Vagina (tissue), 2 donors: Measurements from ENCODE around the gene PCSK1N. TPM values are rescaled to one million over a fixed set of nuclear protein-coding genes. Genes with fewer than 3 reads are reported as not detected.

Experiments used
- DNase-seq, 2 donors: peaks; one replicate each; pipeline ENCODE4 v3.0.0-alpha.2; 2017; ENCODE audit errors: extremely low spot score in 2 of 2
- H3K27ac ChIP-seq: fragments of 200-600 bp; sonication (generic); one replicate; pipeline ENCODE4 v1.5.1; 2019
- H3K27me3 ChIP-seq: fragments of 200-600 bp; sonication (generic); one replicate; pipeline ENCODE4 v1.5.1; 2019
- H3K36me3 ChIP-seq, 2 donors: fragments of 200-600 bp; sonication (generic); one replicate each; pipeline ENCODE4 v1.5.1; 2017 to 2019
- H3K4me1 ChIP-seq: fragments of 200-600 bp; sonication (generic); one replicate; pipeline ENCODE4 v1.5.1; 2019
- H3K4me3 ChIP-seq, 2 donors: fragments of 200-600 bp; sonication (generic); 1 replicate in 1 of 2; 2 replicates in 1 of 2; pipeline ENCODE4 v1.5.1; 2016 to 2019
- H3K9me3 ChIP-seq: fragments of 200-600 bp; sonication (generic); one replicate; pipeline ENCODE4 v1.5.1; 2019
- POLR2A ChIP-seq, 2 donors: fragments of 450-650 bp; IDR thresholded peaks; one replicate each; pipeline ENCODE4 v1.6.1; 2017; ENCODE audit warnings: antibody characterized with exemption in 2 of 2, mild to moderate bottlenecking in 2 of 2, moderate library complexity in 2 of 2
- POLR2AphosphoS5 ChIP-seq, 2 donors: sonication (generic); formaldehyde crosslinking; IDR thresholded peaks; one replicate each; pipeline ENCODE4 v1.9.0; 2017; ENCODE audit warnings: antibody characterized with exemption in 2 of 2, mild to moderate bottlenecking in 2 of 2, low read depth in 1 of 2; ENCODE audit not compliant: insufficient read depth in 1 of 2
- intact Hi-C: fragments of 100-400 bp; cut with DNase I; formaldehyde crosslinking; loops from one replicate; pipeline ENCODE4 v1.15.1; 2023
- total RNA-seq: library from RNA; depleted of rRNA; stranded (reverse); fragments of >200 nt; gene quantifications from one replicate; pipeline ENCODE4 v1.2.3, GENCODE V29; 2016
- TF ChIP-seq, protein P1 (sequence below), 3 experiments: fragments of 450-650 bp in 2 of 3; fragments of 200-600 bp in 1 of 3; sonication (generic) in 1 of 3; IDR thresholded peaks; one replicate each; pipeline ENCODE4 v1.5.1; 2017 to 2019; ENCODE audit warnings: antibody characterized with exemption in 3 of 3, mild to moderate bottlenecking in 2 of 3, moderate library complexity in 2 of 3

The PCSK1N gene
- total RNA-seq, 1 donor from 2014 or later, result 15.0 TPM

DNA sequence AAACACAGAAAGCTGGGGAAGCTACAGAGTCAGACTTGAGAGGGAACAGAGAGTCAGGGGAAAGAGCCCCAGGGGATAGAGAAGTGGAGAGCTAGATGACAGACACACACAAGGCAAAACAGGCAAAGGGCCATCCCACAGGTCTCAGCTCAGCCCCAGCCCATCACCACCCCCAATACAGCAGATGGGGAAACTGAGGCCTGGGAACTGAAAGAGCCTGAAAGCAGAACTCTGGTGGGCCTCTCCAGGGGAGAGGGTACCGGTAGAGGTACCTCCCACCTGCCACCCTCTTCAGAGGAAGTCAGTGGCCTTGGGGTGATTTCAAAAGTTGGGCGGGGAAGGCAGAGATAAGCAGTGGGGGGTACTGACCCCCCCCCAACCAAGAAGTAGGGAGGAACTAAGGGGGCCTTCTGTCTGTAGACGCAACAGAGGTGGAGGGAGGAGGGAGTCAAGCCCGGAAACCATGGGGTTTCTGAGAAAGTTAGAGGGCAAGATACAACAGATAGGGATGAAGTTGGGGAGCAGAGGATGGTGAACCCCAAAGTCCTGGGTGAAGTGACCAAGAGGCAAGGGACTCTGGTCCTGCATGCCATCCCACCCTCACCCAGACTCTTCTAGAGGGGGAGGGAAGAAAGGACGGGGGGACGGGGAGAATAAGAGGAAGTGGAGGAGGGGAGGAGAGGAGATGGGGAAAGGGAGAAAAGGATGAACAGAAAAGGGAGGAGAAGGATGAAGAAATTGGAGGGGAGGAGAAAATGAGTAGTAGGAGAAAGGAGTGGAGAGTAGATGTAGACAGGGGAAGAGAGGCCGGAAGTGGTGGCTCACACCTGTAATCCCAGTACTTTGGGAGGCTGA is 45.8 kb downstream of the PCSK1N start:
- DNase-seq, result no peak
- Histone ChIP-seq H3K36me3 (no peaks in the 10 kb centered on the region), H3K9me3 (no peaks in the 10 kb centered on the region), H3K4me1 (no peaks in the 10 kb centered on the region), H3K27ac (no peak overlapping the region), H3K4me3 (no peak overlapping the region), H3K27me3 (no peaks in the 10 kb centered on the region)
- TF ChIP-seq POLR2AphosphoS5 (IDR thresholded peaks at IDR 0.05; ENCODE audit: insufficient read depth in 1 of 2, low read depth in 1 of 2) (no peak), POLR2A (IDR thresholded peaks at IDR 0.05) (no peak)
- TF ChIP-seq, protein P1, sequence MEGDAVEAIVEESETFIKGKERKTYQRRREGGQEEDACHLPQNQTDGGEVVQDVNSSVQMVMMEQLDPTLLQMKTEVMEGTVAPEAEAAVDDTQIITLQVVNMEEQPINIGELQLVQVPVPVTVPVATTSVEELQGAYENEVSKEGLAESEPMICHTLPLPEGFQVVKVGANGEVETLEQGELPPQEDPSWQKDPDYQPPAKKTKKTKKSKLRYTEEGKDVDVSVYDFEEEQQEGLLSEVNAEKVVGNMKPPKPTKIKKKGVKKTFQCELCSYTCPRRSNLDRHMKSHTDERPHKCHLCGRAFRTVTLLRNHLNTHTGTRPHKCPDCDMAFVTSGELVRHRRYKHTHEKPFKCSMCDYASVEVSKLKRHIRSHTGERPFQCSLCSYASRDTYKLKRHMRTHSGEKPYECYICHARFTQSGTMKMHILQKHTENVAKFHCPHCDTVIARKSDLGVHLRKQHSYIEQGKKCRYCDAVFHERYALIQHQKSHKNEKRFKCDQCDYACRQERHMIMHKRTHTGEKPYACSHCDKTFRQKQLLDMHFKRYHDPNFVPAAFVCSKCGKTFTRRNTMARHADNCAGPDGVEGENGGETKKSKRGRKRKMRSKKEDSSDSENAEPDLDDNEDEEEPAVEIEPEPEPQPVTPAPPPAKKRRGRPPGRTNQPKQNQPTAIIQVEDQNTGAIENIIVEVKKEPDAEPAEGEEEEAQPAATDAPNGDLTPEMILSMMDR (IDR thresholded peaks at IDR 0.05), result no peak
- intact Hi-C loops, result no loop called here

DNA sequence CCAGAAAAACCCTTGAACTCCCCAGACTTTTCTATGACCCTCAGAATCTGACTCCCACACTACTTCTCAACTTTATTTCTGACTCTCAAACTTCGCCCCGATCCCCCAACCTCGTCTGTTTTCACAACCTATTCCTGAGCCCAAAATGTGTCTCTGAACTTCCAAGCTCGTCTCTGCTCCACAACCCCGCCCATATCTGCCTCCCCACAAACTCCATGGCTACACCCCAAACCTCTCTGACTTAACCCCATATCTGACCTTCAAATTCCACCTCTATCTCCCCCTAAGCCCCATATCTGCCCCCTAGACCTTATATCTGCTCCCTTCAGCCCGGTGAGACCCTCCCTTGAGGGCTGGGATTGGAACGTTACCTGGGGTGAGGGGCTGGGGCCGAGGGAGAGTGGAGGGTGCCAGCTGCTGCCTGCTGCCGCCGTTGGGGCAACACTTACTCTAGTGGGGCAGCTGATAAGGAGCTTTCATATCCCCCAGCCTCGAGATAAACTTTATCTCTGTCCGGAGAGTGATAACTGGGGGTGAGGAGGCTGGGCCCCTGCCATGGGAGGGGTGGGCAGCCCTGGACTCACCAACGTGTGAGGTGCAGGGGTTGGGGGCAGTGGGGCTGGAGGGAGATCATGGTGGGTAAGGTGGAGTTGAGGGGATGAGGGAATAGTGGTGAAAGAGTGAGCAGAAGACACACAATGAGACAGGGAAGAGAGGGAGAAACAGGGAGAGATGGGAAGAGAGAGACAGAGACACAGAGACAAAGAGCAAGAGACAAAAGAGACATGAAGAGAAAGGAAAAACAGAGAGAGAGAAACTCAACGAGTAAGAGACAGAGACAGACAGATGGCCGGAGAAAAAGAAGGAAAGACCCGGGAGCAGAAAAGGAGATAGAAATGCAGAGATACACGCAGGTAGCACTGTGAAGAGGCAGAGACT is 47.6 kb downstream of the PCSK1N start:
- no peaks in the 10 kb centered on the region for H3K4me1 ChIP-seq
- TF ChIP-seq POLR2AphosphoS5 (IDR thresholded peaks at IDR 0.05; ENCODE audit: insufficient read depth in 1 of 2, low read depth in 1 of 2) (no peak), POLR2A (IDR thresholded peaks at IDR 0.05) (no peak)
- TF ChIP-seq, protein P1 (IDR thresholded peaks at IDR 0.05), result no peak
- no peak overlapping the region for H3K27ac ChIP-seq
- no peaks in the 10 kb centered on the region for H3K9me3 ChIP-seq
- no peaks in the 10 kb centered on the region for H3K27me3 ChIP-seq
- no peaks in the 10 kb centered on the region for H3K36me3 ChIP-seq
- no peak overlapping the region for H3K4me3 ChIP-seq
- intact Hi-C loops, result no loop called here
- DNase-seq, result no peak

DNA sequence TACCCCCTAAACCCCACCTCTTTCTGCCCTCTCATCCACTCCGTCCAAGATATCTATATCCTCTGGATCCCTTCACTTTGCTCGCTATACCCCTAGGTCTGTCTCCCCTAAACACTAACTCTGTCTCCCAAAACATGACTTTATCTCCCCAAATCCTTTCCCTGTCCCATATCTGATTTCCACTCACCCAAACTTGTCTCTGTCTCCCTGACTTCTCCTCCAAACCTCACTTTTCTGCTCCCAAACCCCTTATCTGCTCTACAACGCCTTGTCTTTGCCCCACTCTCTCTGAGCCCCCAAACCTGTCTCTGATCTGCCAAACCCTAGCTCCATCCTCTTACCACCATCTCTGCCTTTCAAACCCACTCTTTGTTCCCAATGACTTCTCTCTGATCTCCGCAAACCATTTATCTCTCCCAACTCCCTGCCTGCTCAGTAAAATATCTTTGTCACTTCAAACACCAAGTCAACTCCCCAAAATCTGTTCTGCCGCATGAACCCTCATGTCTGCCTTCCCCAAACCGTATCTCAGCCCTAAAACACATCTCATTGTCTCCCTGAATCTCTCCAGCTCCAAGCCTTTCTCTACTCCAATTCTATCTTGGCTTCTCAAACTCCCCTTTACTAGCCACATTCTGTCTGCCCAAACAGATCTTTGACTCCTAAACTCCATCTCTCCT is 48.4 kb downstream of the PCSK1N start:
- Histone ChIP-seq H3K9me3 (no peaks in the 10 kb centered on the region), H3K4me3 (no peak overlapping the region), H3K36me3 (no peaks in the 10 kb centered on the region), H3K27me3 (no peaks in the 10 kb centered on the region), H3K4me1 (no peaks in the 10 kb centered on the region), H3K27ac (no peak overlapping the region)
- no peak for DNase-seq
- intact Hi-C loops, result no loop called here
- no peak for TF ChIP-seq POLR2A (IDR thresholded peaks at IDR 0.05)
- no peak for TF ChIP-seq POLR2AphosphoS5 (IDR thresholded peaks at IDR 0.05; ENCODE audit: insufficient read depth in 1 of 2, low read depth in 1 of 2)

DNA sequence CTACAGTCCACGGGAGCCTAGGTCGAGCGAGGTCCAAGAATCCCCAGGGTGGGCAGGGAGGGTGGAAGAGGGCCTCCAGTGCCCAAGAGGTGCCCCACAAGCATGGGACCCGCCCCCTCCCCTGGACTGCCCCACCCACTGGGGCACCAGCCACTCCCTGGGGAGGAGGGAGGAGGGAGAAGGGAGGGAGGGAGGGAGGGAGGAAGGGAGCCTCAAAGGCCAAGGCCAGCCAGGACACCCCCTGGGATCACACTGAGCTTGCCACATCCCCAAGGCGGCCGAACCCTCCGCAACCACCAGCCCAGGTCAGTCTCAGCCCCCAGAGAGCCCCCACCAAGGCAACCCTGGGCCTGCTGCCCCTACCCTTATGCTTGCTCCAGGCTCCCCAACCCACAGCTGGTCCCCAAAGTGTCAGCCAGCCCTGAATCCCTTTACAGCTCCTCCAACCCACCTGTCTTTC is 49.0 kb downstream of the PCSK1N start, which contains the start of gene GATA1:
Gene GATA1 (plus strand): TSS at position 250 of the 460 bp plus-strand sequence. CDS start 4,520 bp downstream, outside the sequence.
- Histone ChIP-seq H3K9me3 (no peaks in the 10 kb centered on the region), H3K27ac (no peak within 1 kb of the TSS), H3K27me3 (no peaks in the 10 kb centered on the region), H3K4me3 (no peak within 1 kb of the TSS), H3K36me3 (no peaks in the 10 kb centered on the region), H3K4me1 (no peaks in the 10 kb centered on the region)
- no peak for DNase-seq
- TF ChIP-seq, protein P1 (IDR thresholded peaks at IDR 0.05), result no peak
- TF ChIP-seq POLR2AphosphoS5 (IDR thresholded peaks at IDR 0.05; ENCODE audit: insufficient read depth in 1 of 2, low read depth in 1 of 2) (no peak), POLR2A (IDR thresholded peaks at IDR 0.05) (no peak)
- intact Hi-C loops, result no loop called here
